ENCODE results near the gene VPS13A.

Gene VPS13A

DNA sequence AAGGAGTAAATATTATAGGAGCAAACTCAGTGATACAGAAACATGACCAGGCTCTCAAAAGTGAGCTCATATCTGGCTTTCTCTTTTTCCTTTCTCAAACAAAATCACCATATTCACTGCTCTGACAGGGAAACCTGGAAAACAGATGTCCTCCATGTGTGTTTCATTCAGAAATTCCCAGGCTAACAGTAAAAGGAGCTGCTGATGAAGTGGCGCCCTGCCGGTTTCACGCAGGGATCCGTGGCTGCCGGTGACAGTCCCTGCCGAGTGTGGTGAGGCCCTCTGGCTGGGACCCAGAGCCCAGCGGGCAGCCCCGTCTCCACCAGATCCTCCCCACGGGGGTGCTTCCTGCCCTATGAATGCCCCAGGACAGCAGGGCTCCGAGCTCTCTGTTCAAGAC lies 262.7 kb downstream of the VPS13A start:
- TF ChIP-seq, protein P1, sequence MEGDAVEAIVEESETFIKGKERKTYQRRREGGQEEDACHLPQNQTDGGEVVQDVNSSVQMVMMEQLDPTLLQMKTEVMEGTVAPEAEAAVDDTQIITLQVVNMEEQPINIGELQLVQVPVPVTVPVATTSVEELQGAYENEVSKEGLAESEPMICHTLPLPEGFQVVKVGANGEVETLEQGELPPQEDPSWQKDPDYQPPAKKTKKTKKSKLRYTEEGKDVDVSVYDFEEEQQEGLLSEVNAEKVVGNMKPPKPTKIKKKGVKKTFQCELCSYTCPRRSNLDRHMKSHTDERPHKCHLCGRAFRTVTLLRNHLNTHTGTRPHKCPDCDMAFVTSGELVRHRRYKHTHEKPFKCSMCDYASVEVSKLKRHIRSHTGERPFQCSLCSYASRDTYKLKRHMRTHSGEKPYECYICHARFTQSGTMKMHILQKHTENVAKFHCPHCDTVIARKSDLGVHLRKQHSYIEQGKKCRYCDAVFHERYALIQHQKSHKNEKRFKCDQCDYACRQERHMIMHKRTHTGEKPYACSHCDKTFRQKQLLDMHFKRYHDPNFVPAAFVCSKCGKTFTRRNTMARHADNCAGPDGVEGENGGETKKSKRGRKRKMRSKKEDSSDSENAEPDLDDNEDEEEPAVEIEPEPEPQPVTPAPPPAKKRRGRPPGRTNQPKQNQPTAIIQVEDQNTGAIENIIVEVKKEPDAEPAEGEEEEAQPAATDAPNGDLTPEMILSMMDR (IDR thresholded peaks at IDR 0.05), result no peak

DNA sequence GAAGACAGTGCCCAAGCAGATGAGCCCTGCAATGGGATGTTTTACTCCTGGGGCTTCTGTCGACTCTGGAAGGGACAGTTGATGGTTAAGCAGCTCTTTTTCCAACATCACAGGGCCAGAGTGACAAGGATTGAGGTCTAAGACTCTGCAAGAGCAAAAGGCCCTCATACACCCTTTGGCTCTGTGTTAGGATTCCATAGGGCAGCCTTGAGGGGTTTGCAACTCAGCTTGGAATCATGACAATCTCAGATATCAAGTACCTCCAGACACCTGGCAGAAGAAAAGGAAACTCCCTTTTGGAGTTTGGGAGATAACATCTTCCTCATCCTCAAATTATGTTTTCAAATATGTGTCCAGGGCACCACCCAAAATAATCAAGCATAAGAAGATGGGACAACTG lies 265.1 kb downstream of the VPS13A start:
- TF ChIP-seq, protein P1 (IDR thresholded peaks at IDR 0.05), result no peak

DNA sequence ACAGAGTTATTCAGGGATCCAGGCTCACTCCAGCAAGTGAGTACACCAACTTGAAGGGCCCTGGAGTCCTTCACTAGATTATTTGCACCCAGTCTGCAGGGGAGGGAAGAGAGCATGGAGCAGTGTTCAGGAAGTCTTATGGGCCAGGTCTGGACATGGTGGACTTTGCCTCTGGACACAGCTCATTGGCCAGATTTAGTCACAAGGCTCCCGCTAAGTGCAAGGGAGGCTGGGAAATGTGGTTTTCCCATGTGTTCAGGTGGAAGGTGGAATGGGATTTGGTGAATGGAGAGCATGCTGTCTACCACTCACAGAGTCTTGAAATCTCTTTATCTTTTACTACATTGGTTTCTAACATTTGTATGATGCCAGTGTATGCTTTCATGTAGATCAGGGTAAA lies 270.3 kb downstream of the VPS13A start:
- TF ChIP-seq, protein P1 (IDR thresholded peaks at IDR 0.05), result no peak

DNA sequence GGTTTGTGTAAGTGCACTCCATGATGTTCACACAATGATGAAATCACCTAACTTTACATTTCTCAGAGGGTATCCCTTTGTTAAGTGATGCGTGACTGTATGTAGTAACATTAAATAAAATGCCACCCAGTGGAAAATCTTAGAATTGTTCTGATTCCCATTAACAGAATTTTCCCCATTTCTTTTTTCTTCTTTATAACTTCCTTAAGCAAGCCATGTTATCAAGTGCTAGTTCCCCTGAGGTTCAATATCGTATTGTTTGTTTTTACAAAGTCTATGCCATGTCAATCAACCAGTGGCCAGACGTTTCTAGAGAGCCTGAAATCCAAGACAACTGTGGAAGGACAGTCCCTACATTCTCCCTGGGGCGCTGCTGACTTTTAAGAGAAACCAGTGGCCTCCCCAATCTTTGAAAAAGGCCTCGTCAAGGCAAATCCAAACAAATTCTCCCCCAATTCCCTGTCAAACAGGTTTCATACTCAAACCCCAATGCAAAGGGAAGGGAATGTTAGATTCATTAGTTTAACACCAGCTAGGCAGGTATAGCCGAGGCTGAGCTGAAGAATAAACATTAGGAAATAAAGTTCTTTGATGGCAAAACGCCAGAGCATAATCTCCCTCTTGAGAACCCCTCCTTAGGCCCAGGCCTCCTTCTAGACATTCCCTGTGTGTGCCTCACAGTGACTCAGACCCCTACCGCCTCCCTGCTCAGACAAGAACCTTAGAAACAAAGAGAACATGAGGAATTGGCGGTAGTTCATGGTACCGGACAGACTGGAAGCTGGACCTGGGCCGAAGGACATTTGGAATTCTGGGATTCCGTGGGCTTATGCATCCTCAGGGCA lies 272.1 kb downstream of the VPS13A start:
- TF ChIP-seq, protein P1 (IDR thresholded peaks at IDR 0.05), result peak; percentile 35; the same call in 1 of the 2 replicates

DNA sequence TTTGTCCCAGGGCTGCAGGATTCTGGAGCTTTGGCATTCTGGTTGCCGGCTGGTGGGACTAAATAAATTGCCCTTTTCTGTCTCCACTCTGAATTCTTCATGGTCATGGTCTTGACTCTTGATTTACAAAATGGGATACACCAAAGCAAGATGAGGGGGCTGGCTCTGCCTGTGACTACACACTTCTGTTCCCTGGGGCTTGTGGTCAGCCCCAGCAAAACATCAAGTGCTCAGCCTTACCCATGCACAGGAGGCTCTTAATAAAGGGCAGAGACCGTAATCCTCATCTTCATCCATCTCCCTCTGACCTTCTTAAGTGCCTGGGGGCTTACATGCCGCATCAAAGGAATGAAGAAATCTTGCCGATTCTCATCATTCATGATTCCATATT lies 272.7 kb downstream of the VPS13A start:
- TF ChIP-seq, protein P1 (IDR thresholded peaks at IDR 0.05), result no peak

DNA sequence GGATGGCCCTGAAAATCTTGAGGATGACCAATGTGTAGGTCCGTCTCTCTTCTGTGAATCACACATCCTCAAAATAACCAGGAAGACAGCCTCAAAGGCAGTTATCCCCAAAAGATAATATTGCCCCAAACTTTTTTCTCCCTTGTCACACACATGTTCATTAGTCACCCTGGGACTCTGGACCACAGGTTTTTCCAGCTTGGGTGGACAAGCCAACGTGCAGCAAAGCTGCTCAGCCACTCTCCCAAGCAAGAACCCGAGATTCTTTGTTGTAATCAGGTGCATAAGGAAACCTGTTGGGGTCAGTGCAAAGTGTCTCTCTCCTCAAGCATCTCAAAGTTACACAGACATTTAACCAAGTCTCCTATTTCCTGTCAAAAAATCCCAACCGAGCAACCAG lies 274.2 kb downstream of the VPS13A start:
- TF ChIP-seq, protein P1 (IDR thresholded peaks at IDR 0.05), result no peak

DNA sequence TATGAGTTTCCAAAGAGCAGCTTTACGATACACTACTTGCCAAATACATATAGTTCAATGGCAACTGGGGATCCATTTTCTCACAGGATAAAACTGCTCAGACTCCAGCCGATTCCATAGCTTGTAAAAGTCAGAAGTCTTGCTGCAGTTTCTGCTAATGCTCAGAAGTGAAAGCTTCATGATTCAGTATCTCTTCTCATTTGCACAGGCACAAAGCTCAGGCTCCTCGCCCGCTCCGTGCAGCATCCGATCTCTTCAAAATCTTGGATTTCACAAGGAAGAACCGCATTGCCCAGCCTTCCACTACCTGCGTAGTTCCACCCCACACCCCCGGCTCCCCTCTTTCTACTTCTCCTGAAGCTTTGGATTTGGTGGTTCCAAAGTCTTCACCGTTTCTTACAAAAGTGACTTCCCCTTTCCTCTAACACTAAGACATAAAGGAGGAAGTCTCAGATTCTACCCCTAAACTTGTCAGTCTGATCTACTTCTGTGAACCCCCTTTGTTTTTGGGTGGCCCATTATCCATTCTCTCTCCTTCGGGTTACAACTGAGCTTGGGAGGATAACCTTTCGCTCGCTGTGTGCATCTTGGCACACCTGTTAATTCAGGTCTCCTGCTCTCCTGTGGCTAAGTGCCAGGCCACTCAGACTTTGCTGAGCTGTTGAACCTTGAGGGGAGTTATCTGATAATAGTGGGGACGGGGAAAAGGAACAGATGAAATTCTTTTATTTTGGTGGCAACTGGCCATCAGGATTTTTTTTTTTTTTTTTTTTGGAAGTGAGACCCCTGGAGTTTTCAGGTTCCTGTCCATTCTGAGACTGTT lies 276.7 kb downstream of the VPS13A start:
- TF ChIP-seq, protein P1 (IDR thresholded peaks at IDR 0.05), result no peak

Data from LNCAP (cell line).